Tongue (tissue), 2 donors: ENCODE data around the gene MACROD2. TPM values are rescaled to one million over a fixed set of nuclear protein-coding genes. Genes with fewer than 3 reads are reported as not detected.

Source experiments
- DNase-seq: peaks from one replicate; pipeline ENCODE4 v3.0.0-alpha.2; 2015
- total RNA-seq: library from RNA; depleted of rRNA; stranded (reverse); fragments of >200 nt; gene quantifications from one replicate; pipeline ENCODE4 v1.2.3, GENCODE V29; 2014

MACROD2 gene
- total RNA-seq, 1 donor from 2014 or later, result 5.0 TPM

GRCh38 chr20:14877301-14878028, 882.1 kb downstream of the MACROD2 start:
- no peak for DNase-seq

- no peak for DNase-seq
Measured at GRCh38 chr20:14878676-14879019, 883.3 kb downstream of the MACROD2 start.

GRCh38 chr20:14879020-14879697, 883.8 kb downstream of the MACROD2 start:
- DNase-seq, result no peak

- no peak for DNase-seq
Measured at GRCh38 chr20:14879839-14880238, 884.5 kb downstream of the MACROD2 start.

- DNase-seq, result no peak
Measured at GRCh38 chr20:14881518-14881917, 886.2 kb downstream of the MACROD2 start.

GRCh38 chr20:14882157-14882556, 886.8 kb downstream of the MACROD2 start:
- DNase-seq, result no peak

DNA sequence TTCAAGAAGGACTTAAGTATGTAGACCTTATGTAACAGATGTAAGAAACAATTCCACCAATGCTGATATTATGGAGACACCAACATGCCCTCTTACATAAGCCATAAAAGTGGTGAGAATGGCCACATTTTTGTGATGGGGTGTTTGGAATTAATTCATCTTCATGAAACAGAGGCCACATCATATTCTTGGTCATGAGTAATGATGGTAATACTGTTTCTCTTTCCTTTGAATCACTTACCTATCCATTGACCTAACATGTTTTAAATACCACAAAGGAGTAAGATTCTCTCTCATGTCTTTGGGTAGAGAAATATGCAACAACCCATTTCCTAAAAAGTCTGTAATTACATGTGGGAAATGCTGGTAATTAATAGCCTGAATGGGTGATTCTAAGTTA, 887.5 kb downstream of the MACROD2 start:
- no peak for DNase-seq

DNA sequence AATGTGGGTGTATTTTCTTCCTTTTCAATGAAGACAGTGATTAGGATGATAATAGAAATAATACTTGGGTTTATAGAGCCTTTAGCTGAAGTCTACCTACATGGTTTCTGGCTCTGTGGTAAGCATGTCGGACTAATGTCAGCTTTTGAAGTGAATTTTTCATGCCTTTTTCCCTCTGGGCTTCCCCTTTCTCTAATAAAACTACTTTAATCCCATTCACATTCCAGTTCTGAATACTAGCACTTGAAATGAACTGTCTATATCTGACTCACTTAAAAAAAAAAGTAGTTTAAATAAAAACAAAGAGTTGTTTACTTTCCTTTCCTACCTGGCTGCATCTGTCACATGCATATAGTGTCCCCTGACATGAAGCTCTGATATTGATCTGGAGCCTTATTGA, 888.0 kb downstream of the MACROD2 start:
- DNase-seq, result no peak

- no peak for DNase-seq
Measured at GRCh38 chr20:14885661-14886060, 890.3 kb downstream of the MACROD2 start.

DNA sequence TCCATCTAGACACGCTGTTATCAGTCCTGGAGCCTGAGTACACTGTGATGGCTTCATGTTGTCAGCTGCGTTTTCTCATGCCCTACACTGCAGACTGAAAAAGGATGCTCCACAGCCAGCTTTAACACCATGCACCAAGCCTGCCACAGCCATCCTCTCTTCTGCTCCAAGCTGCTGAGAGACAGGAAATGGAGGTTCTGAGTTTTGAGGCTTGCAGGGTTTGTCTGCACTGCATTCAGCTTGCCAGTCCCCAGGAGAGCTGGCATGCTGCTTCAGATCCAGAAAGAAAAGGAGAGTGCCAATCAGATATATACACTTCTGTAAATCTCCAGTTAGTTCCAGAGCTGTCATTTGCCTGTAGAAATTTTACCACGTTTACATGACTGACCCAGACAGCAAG, 892.8 kb downstream of the MACROD2 start:
- DNase-seq, result no peak

- DNase-seq, result no peak
Measured at GRCh38 chr20:14889496-14890255, 894.4 kb downstream of the MACROD2 start.

DNA sequence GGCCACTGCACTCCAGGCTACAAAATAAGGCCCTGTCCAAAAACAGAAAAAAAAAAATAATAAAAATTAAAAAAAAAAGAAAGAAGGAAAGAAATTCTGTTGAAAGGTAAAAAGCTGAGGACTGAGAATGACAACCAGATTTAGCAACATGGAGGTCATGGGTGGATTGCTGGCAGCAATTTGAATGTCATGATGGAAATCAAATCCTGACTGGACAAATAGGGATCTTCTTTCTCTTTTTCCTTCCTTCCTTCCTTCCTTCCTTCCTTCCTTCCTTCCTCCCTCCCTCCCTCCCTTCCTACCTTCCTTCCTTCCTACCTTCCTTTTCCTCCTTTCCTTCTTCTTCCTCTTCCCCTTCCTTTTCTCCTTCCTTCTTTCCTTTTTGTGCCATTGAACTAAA, 895.4 kb downstream of the MACROD2 start:
- no peak for DNase-seq

- no peak for DNase-seq
Measured at GRCh38 chr20:14892782-14893181, 897.5 kb downstream of the MACROD2 start.

- DNase-seq, result no peak
Measured at GRCh38 chr20:14896569-14896968, 901.3 kb downstream of the MACROD2 start.

DNA sequence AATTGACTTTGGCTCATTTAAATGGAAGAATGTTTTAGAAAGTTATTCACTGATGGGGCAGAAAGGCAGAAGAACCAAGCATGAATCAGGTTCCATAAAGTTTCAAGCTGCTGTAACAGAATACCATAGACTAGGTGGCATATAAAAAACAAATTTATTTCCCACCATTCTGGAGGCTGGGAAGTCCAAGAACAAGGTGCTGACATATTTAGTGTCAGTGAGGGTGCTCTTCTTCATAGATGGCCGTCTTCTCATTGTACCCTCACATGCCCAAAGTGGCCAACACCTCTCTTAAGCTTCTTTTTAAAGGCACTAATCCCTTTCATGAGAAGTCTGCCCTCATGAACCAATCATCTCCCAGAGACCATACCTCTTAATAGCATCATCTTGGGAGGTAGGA, 902.3 kb downstream of the MACROD2 start:
- no peak for DNase-seq

DNA sequence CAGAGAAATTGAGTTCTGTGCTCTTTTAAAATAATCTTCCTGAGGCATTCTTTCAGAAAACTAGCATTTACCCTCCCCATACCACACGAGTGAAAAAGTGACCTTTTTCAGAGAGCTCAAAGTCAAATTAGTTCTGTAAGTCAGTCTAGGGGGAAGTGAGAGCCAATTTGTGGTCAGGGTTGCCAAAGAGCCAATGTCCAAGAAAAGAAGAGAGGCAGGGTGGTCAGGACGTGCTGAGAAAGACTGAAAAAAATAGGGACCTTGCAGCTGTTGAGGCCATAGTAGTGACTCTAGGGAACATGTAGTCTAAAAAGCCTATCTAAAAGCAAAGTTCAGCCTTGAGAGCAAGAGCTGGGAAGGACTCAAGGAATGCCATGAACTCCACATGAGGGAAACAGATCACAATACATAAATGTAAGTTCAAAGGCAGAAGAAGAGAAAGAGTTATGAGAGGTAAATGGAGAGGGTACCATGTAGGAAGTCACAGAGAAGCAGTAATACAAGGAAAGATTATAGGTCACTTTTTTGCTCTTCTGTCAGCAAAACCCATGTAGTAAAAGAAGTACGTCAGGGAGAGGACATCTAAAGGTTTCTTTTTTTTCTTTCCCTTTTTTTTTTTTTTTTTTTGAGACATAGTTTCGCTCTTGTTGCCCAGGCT, 907.2 kb downstream of the MACROD2 start:
- DNase-seq, result no peak

GRCh38 chr20:14906908-14907434, 911.7 kb downstream of the MACROD2 start:
- no peak for DNase-seq

- no peak for DNase-seq
Measured at GRCh38 chr20:14910126-14910525, 914.8 kb downstream of the MACROD2 start.

DNA sequence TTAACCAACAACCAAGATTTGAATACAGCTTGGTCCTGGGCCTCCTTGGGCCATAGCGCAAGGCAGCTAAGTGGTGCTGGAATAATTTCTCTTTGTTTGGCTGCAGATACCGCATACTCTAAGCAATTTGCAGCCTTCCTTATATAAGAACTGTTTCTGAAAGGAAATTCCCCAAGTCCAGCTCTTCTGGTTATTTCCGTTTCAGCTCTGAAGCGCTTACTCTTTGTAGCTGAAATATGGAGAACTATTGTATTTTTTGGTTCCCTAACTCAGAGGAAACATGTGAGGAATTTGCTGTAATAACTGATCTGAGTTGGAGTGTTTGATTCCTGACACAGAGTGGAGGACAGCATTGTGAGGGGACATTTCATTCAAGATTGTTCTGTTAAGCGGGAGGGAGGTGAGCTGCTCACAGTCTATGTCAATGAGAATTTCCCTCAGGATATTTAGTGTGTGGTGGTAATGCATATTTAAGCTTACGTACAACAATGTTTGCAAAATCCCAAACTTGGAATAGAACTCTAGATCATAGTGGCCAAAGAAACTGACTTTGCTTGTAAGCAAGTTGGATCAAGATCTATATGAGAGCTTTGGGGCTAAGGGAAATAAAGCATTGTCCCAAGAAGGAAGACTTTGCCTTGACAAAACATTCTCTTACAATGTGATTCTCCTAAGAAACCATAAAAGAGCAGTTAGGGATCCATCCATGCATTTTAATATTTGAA, 918.7 kb downstream of the MACROD2 start:
- DNase-seq, result peak; percentile 29

- DNase-seq, result no peak
Measured at GRCh38 chr20:14914633-14915032, 919.3 kb downstream of the MACROD2 start.

DNA sequence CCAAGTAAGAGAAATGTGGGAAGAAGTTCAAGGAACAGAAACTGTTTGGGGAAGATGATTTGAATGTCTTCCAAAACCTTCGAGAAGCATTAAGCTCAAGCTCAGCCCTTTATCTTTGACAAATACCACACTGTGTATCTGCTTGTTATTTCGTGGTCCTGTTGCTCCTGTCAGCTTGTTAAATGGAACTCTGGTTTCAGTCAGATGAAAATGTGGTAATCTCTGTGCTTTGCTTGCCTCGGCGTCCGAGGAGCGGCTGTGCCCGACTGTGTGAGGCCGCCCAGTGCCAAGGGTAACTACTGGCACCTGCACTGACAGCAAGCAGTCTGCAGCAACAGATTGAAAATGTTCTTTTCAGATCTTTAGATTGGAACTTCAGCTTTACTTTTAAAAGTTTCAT, 920.0 kb downstream of the MACROD2 start:
- peak; percentile 50 for DNase-seq

- DNase-seq, result no peak
Measured at GRCh38 chr20:14916360-14916920, 921.1 kb downstream of the MACROD2 start.
